RWPE2 (cell line): Measurements from ENCODE around the gene MYLK2.

Experiments used
- ATAC-seq: fragments of 200-7000 bp; cut with Tn5 transposase; 3 replicates; pipeline ENCODE4 v1.9.1; 2021; ENCODE audit warnings: low read depth
- DNase-seq: peaks from one replicate; pipeline ENCODE4 v3.0.0-alpha.2; 2020; ENCODE audit warnings: low spot score
- H3K27ac ChIP-seq: fragments of 450-650 bp; 2 replicates; pipeline ENCODE4 v1.5.1; 2017; ENCODE audit warnings: mild to moderate bottlenecking; ENCODE audit not compliant: poor library complexity, severe bottlenecking
- H3K27me3 ChIP-seq: fragments of 250-450 bp; sonication (Bioruptor Pico); 2 replicates; pipeline ENCODE4 v1.5.1; 2021; ENCODE audit warnings: mild to moderate bottlenecking, moderate library complexity; ENCODE audit not compliant: insufficient read depth, poor library complexity, severe bottlenecking
- H3K36me3 ChIP-seq: fragments of 250-450 bp; sonication (Bioruptor Pico); 2 replicates; pipeline ENCODE4 v1.5.1; 2020; ENCODE audit warnings: low read depth, mild to moderate bottlenecking, moderate library complexity
- H3K4me1 ChIP-seq: fragments of 250-450 bp; sonication (Bioruptor Pico); 2 replicates; pipeline ENCODE4 v1.5.1; 2021; ENCODE audit warnings: mild to moderate bottlenecking, moderate library complexity; ENCODE audit not compliant: insufficient read depth, poor library complexity, severe bottlenecking
- H3K4me3 ChIP-seq: fragments of 250-450 bp; sonication (Bioruptor Pico); 2 replicates; pipeline ENCODE4 v1.5.1; 2021; ENCODE audit warnings: mild to moderate bottlenecking, moderate library complexity; ENCODE audit not compliant: severe bottlenecking
- H3K9me3 ChIP-seq: fragments of 250-450 bp; sonication (Bioruptor Pico); 2 replicates; pipeline ENCODE4 v1.5.1; 2021; ENCODE audit warnings: mild to moderate bottlenecking, moderate library complexity; ENCODE audit not compliant: severe bottlenecking
- CTCF ChIP-seq: fragments of 450-650 bp; IDR thresholded peaks from one replicate; pipeline ENCODE4 v1.5.1; 2017; ENCODE audit warnings: mild to moderate bottlenecking, moderate library complexity; ENCODE audit not compliant: poor library complexity, severe bottlenecking

MYLK2 gene

GRCh38 chr20:31841928-31842327, 22.8 kb downstream of the MYLK2 start:
- TF ChIP-seq CTCF, result no peak
- no peaks in the 10 kb centered on the region for H3K27me3 ChIP-seq
- DNase-seq, result peak; percentile 96
- peak; percentile 75 for ATAC-seq
- peaks cover 31% of the 10 kb centered on the region for H3K4me1 ChIP-seq
- peak overlapping the region; percentile 36 for H3K27ac ChIP-seq
- no peaks in the 10 kb centered on the region for H3K36me3 ChIP-seq
- H3K9me3 ChIP-seq, result no peaks in the 10 kb centered on the region
- no peak overlapping the region for H3K4me3 ChIP-seq

- Histone ChIP-seq H3K4me3 (no peak overlapping the region), H3K36me3 (no peaks in the 10 kb centered on the region), H3K27me3 (no peaks in the 10 kb centered on the region), H3K27ac (peak overlapping the region; percentile 36), H3K9me3 (no peaks in the 10 kb centered on the region), H3K4me1 (peaks cover 24% of the 10 kb centered on the region)
- ATAC-seq, result peak; percentile 7
- peak; percentile 83 for DNase-seq
- TF ChIP-seq CTCF, result no peak
These were observed 23.5 kb downstream of the MYLK2 start for GRCh38 chr20:31842471-31843157.

- Histone ChIP-seq H3K9me3 (no peaks in the 10 kb centered on the region), H3K36me3 (no peaks in the 10 kb centered on the region), H3K27ac (no peak overlapping the region), H3K4me3 (no peak overlapping the region), H3K4me1 (peaks cover 18% of the 10 kb centered on the region), H3K27me3 (no peaks in the 10 kb centered on the region)
- ATAC-seq, result no peak
- DNase-seq, result no peak
- TF ChIP-seq CTCF, result no peak
These were observed 24.1 kb downstream of the MYLK2 start for GRCh38 chr20:31843288-31843687.

GRCh38 chr20:31843881-31844280, 24.7 kb downstream of the MYLK2 start:
- no peaks in the 10 kb centered on the region for H3K9me3 ChIP-seq
- H3K4me3 ChIP-seq, result no peak overlapping the region
- no peak for DNase-seq
- TF ChIP-seq CTCF, result no peak
- H3K36me3 ChIP-seq, result no peaks in the 10 kb centered on the region
- H3K27ac ChIP-seq, result no peak overlapping the region
- no peak for ATAC-seq
- peaks cover 15% of the 10 kb centered on the region for H3K4me1 ChIP-seq
- H3K27me3 ChIP-seq, result peaks cover under 1% of the 10 kb centered on the region

GRCh38 chr20:31844737-31845299, 25.7 kb downstream of the MYLK2 start:
- no peak for TF ChIP-seq CTCF
- peaks cover 10% of the 10 kb centered on the region for H3K27me3 ChIP-seq
- H3K4me3 ChIP-seq, result no peak overlapping the region
- H3K4me1 ChIP-seq, result peaks cover 15% of the 10 kb centered on the region
- ATAC-seq (no peak), DNase-seq (peak; percentile 85)
- H3K9me3 ChIP-seq, result no peaks in the 10 kb centered on the region
- H3K27ac ChIP-seq, result no peak overlapping the region
- no peaks in the 10 kb centered on the region for H3K36me3 ChIP-seq
